HepG2 (cell line): ENCODE results near the gene AMZ2. TPM values are rescaled to one million over a fixed set of nuclear protein-coding genes. Genes with fewer than 3 reads are reported as not detected.
A peak's percentile ranks its signal among the peaks of the same experiment; 100 is the strongest.

Experiments
- ATAC-seq: fragments of 200-7000 bp; cut with Tn5 transposase; 3 replicates; pipeline ENCODE4 v1.9.1; 2020; ENCODE audit warnings: mild to moderate bottlenecking, moderate library complexity
- BruUV-seq: library from RNA; stranded (reverse); fragments of 400-500 nt; replicated peaks from 2 replicates; lab custom pipeline; 2021; lab: Mats Ljungman, UMichigan
- CTCF ChIA-PET: fragments of 300-600 bp; formaldehyde crosslinking; extraction: SDS; loops from one replicate; lab custom pipeline; 2021; ENCODE audit warnings: low total read pairs, inconsistent platforms, low intra/inter-chr PET ratio; lab: Yijun Ruan, JAX
- POLR2A ChIA-PET: fragments of 350-600 bp; sonication (Branson Sonifier 250); formaldehyde crosslinking; loops from one replicate; lab custom pipeline; 2020; ENCODE audit warnings: antibody characterized with exemption, inconsistent platforms; lab: Yijun Ruan, JAX
- DNase-seq: peaks from one replicate; pipeline ENCODE4 v3.0.0-alpha.2; 2015; ENCODE audit warnings: low spot score
- FAIRE-seq: peaks from 3 replicates; lab custom pipeline; 2011; peaks lifted over from hg19 to GRCh38; lab: Jason Lieb, UNC
- H2AFZ ChIP-seq: one replicate; pipeline ENCODE4 v1.6.1; 2011; ENCODE audit warnings: low read length, inconsistent platforms
- H3K27ac ChIP-seq: fragments of 300-600 bp; 3 replicates; pipeline ENCODE4 v1.8.0; 2011; ENCODE audit warnings: mixed run types, mild to moderate bottlenecking, mixed read lengths, low read length, inconsistent platforms; ENCODE audit not compliant: insufficient read depth; ENCODE audit errors: extremely low read length
- H3K27me3 ChIP-seq, 2 experiments: fragments of 200-600 bp in 1 of 2; 2 replicates in 1 of 2; 3 replicates in 1 of 2; pipeline versions ENCODE4 v1.6.0 to v1.8.0; 2011; ENCODE audit warnings: low read length in 2 of 2, mild to moderate bottlenecking in 2 of 2, moderate library complexity in 2 of 2, inconsistent platforms in 1 of 2; ENCODE audit not compliant: insufficient read depth in 2 of 2, control insufficient read depth in 1 of 2
- H3K36me3 ChIP-seq, 2 experiments: fragments of 200-600 bp in 1 of 2; replicated peaks in 1 of 2; 2 replicates in 1 of 2; 3 replicates in 1 of 2; pipeline versions ENCODE4 v1.5.1 to v1.8.0; 2011; ENCODE audit warnings: low read length in 2 of 2, inconsistent platforms in 1 of 2; ENCODE audit not compliant: insufficient read depth in 2 of 2, control insufficient read depth in 1 of 2
- H3K4me1 ChIP-seq: 2 replicates; pipeline ENCODE4 v1.5.1; 2012; ENCODE audit warnings: low read length, inconsistent platforms; ENCODE audit not compliant: insufficient read depth
- H3K4me2 ChIP-seq: 2 replicates; pipeline ENCODE4 v1.6.0; 2011; ENCODE audit warnings: low read depth, low read length, inconsistent platforms
- H3K4me3 ChIP-seq, 3 experiments: fragments of 200-600 bp in 1 of 3; sonication (generic), shearing (Covaris generic) in 1 of 3; replicated peaks in 1 of 3; 2 replicates each; pipeline ENCODE4 v1.5.1; 2011 to 2016; ENCODE audit warnings: low read length in 3 of 3, inconsistent platforms in 2 of 3, low read depth in 2 of 3, mild to moderate bottlenecking in 2 of 3, control low read depth in 1 of 3, mixed read lengths in 1 of 3; ENCODE audit not compliant: insufficient read depth in 1 of 3
- H3K79me2 ChIP-seq: one replicate; pipeline ENCODE4 v1.6.1; 2011; ENCODE audit warnings: low read length, inconsistent platforms; ENCODE audit not compliant: insufficient read depth
- H3K9ac ChIP-seq: 2 replicates; pipeline ENCODE4 v1.6.0; 2011; ENCODE audit warnings: mild to moderate bottlenecking, low read depth, low read length, inconsistent platforms; ENCODE audit not compliant: insufficient read depth
- H3K9me3 ChIP-seq: 2 replicates; pipeline ENCODE4 v1.5.1; 2012; ENCODE audit warnings: mild to moderate bottlenecking, low read length
- H4K20me1 ChIP-seq: 2 replicates; pipeline ENCODE4 v1.6.0; 2011; ENCODE audit warnings: inconsistent platforms, mild to moderate bottlenecking, low read length, moderate library complexity; ENCODE audit not compliant: insufficient read depth
- DZIP1 ChIP-seq: sonication (generic); formaldehyde crosslinking; IDR thresholded peaks from 2 replicates; pipeline ENCODE4 v1.5.0; 2020; ENCODE audit warnings: mild to moderate bottlenecking, missing genetic modification reagents
- ELK4 ChIP-seq: sonication (generic); formaldehyde crosslinking; IDR thresholded peaks from 2 replicates; pipeline ENCODE4 v1.9.0; 2021; ENCODE audit warnings: missing genetic modification reagents, borderline replicate concordance
- FUBP1 ChIP-seq: sonication (generic); formaldehyde crosslinking; IDR thresholded peaks from 2 replicates; pipeline ENCODE4 v1.5.1; 2020; ENCODE audit warnings: missing genetic modification reagents, mild to moderate bottlenecking, borderline replicate concordance
- HOXA7 ChIP-seq: sonication (generic); formaldehyde crosslinking; IDR thresholded peaks from 2 replicates; pipeline ENCODE4 v1.8.1; 2022; ENCODE audit warnings: mild to moderate bottlenecking, missing genetic modification reagents, moderate library complexity
- NFATC3 ChIP-seq: sonication (generic); formaldehyde crosslinking; IDR thresholded peaks from 2 replicates; pipeline ENCODE4 v1.5.1; 2020; ENCODE audit warnings: mild to moderate bottlenecking, missing genetic modification reagents
- ZNF558 ChIP-seq: sonication (generic); formaldehyde crosslinking; IDR thresholded peaks from 2 replicates; pipeline ENCODE4 v1.9.0; 2022; ENCODE audit warnings: mild to moderate bottlenecking, missing genetic modification reagents, borderline replicate concordance
- ZNF570 ChIP-seq: sonication (generic); formaldehyde crosslinking; IDR thresholded peaks from 2 replicates; pipeline ENCODE4 v1.4.0; 2020; ENCODE audit warnings: mild to moderate bottlenecking, missing genetic modification reagents, borderline replicate concordance
- WGBS: methylation state at CpG from one replicate; pipeline ENCODE4 v1.1.6; 2017; ENCODE audit warnings: low lambda C conversion rate; 5-methylcytosine and 5-hydroxymethylcytosine counted together
- in situ Hi-C: cut with HindIII; loops from 2 replicates; pipeline ENCODE4 v1.10.0; 2017; ENCODE audit warnings: low pct_unique_long_range_greater_than_20kb; ENCODE audit not compliant: extremely low pct_ligation_motif_present
- intact Hi-C: fragments of 100-400 bp; cut with micrococcal nuclease; formaldehyde crosslinking; loops from one replicate; pipeline ENCODE4 v1.10.0; 2022; ENCODE audit not compliant: unreplicated experiment
- polyA plus RNA-seq, 8 experiments: library from polyadenylated mRNA; depleted of rRNA in 3 of 8; stranded (reverse) in 7 of 8; unstranded in 1 of 8; fragments of >200 nt; fragmentation: Illumina TruSeq in 4 of 8; extraction: Trizol in 4 of 8; gene quantifications; 2 replicates each; pipeline versions ENCODE4 v1.2.1 to v1.2.3, GENCODE V29; 2011 to 2016; ENCODE audit warnings: low read depth in 4 of 8, missing spikeins in 1 of 8, mixed read lengths in 1 of 8; ENCODE audit not compliant: insufficient read depth in 1 of 8
- total RNA-seq, 5 experiments: library from RNA; depleted of rRNA; stranded (reverse); fragments of >200 nt; fragmentation: Illumina TruSeq; extraction: Trizol; gene quantifications; 2 replicates each; pipeline ENCODE4 v1.2.3, GENCODE V29; 2016; ENCODE audit warnings: low read depth in 1 of 5
- TF ChIP-seq, protein P1 (sequence below), 2 experiments: IDR thresholded peaks; 2 replicates each; pipeline ENCODE4 v1.6.1; 2011 to 2012; ENCODE audit warnings: low read length in 2 of 2, borderline replicate concordance in 1 of 2, low read depth in 1 of 2, mild to moderate bottlenecking in 1 of 2, moderate library complexity in 1 of 2
- TF ChIP-seq, protein P2 (sequence below): sonication (generic); formaldehyde crosslinking; IDR thresholded peaks from 2 replicates; pipeline ENCODE4 v1.4.0; 2020; ENCODE audit warnings: missing genetic modification reagents, low read depth, mild to moderate bottlenecking, borderline replicate concordance

The AMZ2 gene
- total and polyA plus RNA-seq, 2 of the 13 experiments (the other 11 are each of a cell fraction or from before 2014, with no cell fraction given), result 86.9 to 90.2 TPM

GRCh38 chr17:68248199-68248825, 469 bp downstream of the AMZ2 start (continued):
- TF ChIP-seq ZNF558 (CRISPR knock-in tag) (0 out of 2 replicates have a peak, but pooled peaks have one; percentile 31), HOXA7 (CRISPR knock-in tag) (no peak), ZNF570 (CRISPR knock-in tag) (0 out of 2 replicates have a peak, but pooled peaks have one; percentile 26), DZIP1 (CRISPR knock-in tag) (peak; percentile 69; the same call in 1 of the 2 replicates)

- FAIRE-seq (no peak), DNase-seq (no peak), ATAC-seq (no peak)
- peaks cover 27% of the 10 kb centered on the region for H3K4me1 ChIP-seq
- 45% methylated on average over 5 of the region's 5 CpGs for WGBS
- H3K27me3 ChIP-seq, result no peaks in the 10 kb centered on the region; a peak in 2 of 5 replicates
- peak overlapping the region; percentile 86 for H3K4me2 ChIP-seq
- no peaks in the 10 kb centered on the region for H4K20me1 ChIP-seq
- H3K4me3 ChIP-seq, result peak overlapping the region; percentile 77 to 94 (median 80)
- POLR2A ChIA-PET, result interaction anchor here (1.5 to 3.9 kb wide), 6 partner anchors 65 to 208 kb away, joined by 5 to 53 read pairs (median 12); partner anchors contain the start of gene WIPI1
- no peak overlapping the region for H2AFZ ChIP-seq
- intact Hi-C loops (loop anchor here (5.0 kb wide), 1 partner anchor 42 kb away; no protein-coding TSS in a partner anchor), in situ Hi-C loops (no loop called here)
- H3K9me3 ChIP-seq, result no peaks in the 10 kb centered on the region
- H3K9ac ChIP-seq, result peak overlapping the region; percentile 86
- CTCF ChIA-PET, result no interaction called here
- no TSS peak for BruUV-seq
- H3K27ac ChIP-seq, result no peak overlapping the region
- peaks cover 0 to 3% of the 10 kb centered on the region in 2 experiments; a peak in 1 of 5 replicates for H3K36me3 ChIP-seq
- peaks cover 3% of the 10 kb centered on the region for H3K79me2 ChIP-seq
- TF ChIP-seq ELK4 (CRISPR knock-in tag) (no peak), FUBP1 (CRISPR knock-in tag) (no peak), NFATC3 (no peak)
- TF ChIP-seq, protein P1, sequence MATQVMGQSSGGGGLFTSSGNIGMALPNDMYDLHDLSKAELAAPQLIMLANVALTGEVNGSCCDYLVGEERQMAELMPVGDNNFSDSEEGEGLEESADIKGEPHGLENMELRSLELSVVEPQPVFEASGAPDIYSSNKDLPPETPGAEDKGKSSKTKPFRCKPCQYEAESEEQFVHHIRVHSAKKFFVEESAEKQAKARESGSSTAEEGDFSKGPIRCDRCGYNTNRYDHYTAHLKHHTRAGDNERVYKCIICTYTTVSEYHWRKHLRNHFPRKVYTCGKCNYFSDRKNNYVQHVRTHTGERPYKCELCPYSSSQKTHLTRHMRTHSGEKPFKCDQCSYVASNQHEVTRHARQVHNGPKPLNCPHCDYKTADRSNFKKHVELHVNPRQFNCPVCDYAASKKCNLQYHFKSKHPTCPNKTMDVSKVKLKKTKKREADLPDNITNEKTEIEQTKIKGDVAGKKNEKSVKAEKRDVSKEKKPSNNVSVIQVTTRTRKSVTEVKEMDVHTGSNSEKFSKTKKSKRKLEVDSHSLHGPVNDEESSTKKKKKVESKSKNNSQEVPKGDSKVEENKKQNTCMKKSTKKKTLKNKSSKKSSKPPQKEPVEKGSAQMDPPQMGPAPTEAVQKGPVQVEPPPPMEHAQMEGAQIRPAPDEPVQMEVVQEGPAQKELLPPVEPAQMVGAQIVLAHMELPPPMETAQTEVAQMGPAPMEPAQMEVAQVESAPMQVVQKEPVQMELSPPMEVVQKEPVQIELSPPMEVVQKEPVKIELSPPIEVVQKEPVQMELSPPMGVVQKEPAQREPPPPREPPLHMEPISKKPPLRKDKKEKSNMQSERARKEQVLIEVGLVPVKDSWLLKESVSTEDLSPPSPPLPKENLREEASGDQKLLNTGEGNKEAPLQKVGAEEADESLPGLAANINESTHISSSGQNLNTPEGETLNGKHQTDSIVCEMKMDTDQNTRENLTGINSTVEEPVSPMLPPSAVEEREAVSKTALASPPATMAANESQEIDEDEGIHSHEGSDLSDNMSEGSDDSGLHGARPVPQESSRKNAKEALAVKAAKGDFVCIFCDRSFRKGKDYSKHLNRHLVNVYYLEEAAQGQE (IDR thresholded peaks at IDR 0.05; ENCODE audit: borderline replicate concordance in 1 of 2, low read depth in 1 of 2, low read length in 2 of 2), result no peak
- TF ChIP-seq, protein P2, sequence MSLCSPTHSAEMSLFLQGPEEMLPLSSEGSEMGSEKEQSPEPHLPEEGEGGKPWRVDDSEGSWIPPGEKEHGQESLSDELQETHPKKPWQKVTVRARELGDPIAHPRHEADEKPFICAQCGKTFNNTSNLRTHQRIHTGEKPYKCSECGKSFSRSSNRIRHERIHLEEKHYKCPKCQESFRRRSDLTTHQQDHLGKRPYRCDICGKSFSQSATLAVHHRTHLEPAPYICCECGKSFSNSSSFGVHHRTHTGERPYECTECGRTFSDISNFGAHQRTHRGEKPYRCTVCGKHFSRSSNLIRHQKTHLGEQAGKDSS (CRISPR knock-in tag), result no peak
Observed at GRCh38 chr17:68248891-68249290, 1.0 kb downstream of the AMZ2 start.
